DOHH2 (cell line): Measurements from ENCODE around the gene DCDC2C.

Experiments used
- H3F3A ChIP-seq: fragments of 200-600 bp; sonication (generic), shearing (Covaris generic); 2 replicates; pipeline ENCODE4 v1.6.0; 2016; ENCODE audit warnings: antibody characterized with exemption, mild to moderate bottlenecking; ENCODE audit not compliant: control insufficient read depth, insufficient read depth
- H3K27ac ChIP-seq: fragments of 200-600 bp; sonication (generic); 2 replicates; pipeline ENCODE4 v1.5.1; 2014; ENCODE audit warnings: low read depth, mild to moderate bottlenecking, low read length, moderate library complexity
- H3K27me3 ChIP-seq: fragments of 200-600 bp; sonication (generic); 2 replicates; pipeline ENCODE4 v1.6.1; 2014; ENCODE audit warnings: mild to moderate bottlenecking, low read length, mixed read lengths; ENCODE audit not compliant: control insufficient read depth
- H3K36me3 ChIP-seq: fragments of 200-600 bp; sonication (generic); 2 replicates; pipeline ENCODE4 v1.6.1; 2014; ENCODE audit warnings: mild to moderate bottlenecking, low read length, moderate library complexity, mixed read lengths; ENCODE audit not compliant: control insufficient read depth
- H3K4me1 ChIP-seq: fragments of 200-600 bp; sonication (generic); 2 replicates; pipeline ENCODE4 v1.6.1; 2014; ENCODE audit warnings: mild to moderate bottlenecking, low read length, mixed read lengths; ENCODE audit not compliant: control insufficient read depth
- H3K4me2 ChIP-seq: fragments of 200-600 bp; sonication (generic); 2 replicates; pipeline ENCODE4 v1.6.0; 2014; ENCODE audit warnings: mild to moderate bottlenecking, low read length, moderate library complexity
- H3K4me3 ChIP-seq: fragments of 200-600 bp; sonication (generic); 2 replicates; pipeline ENCODE4 v1.5.1; 2014; ENCODE audit warnings: mild to moderate bottlenecking, low read length, mixed read lengths
- H3K79me2 ChIP-seq: fragments of 200-600 bp; sonication (generic); 2 replicates; pipeline ENCODE4 v1.6.1; 2014; ENCODE audit warnings: mild to moderate bottlenecking, low read length, mixed read lengths; ENCODE audit not compliant: control insufficient read depth
- H3K9me2 ChIP-seq: fragments of 200-600 bp; sonication (generic); replicated peaks from 2 replicates; pipeline ENCODE4 v1.6.1; 2014; ENCODE audit warnings: mild to moderate bottlenecking, low read length, mixed read lengths; ENCODE audit not compliant: control insufficient read depth
- H3K9me3 ChIP-seq: fragments of 200-600 bp; sonication (generic); 2 replicates; pipeline ENCODE4 v1.6.1; 2014; ENCODE audit warnings: antibody characterized with exemption, low read length, mixed read lengths; ENCODE audit not compliant: control insufficient read depth, insufficient read depth
- H4K20me1 ChIP-seq: fragments of 200-600 bp; sonication (generic); 2 replicates; pipeline ENCODE4 v1.6.0; 2014; ENCODE audit warnings: low read depth, mild to moderate bottlenecking, antibody characterized with exemption, low read length, moderate library complexity; ENCODE audit not compliant: control insufficient read depth, insufficient read depth
- CTCF ChIP-seq: fragments of 200-600 bp; sonication (generic); IDR thresholded peaks from one replicate; pipeline ENCODE4 v1.5.1; 2014; ENCODE audit warnings: antibody characterized with exemption, mild to moderate bottlenecking, low read depth, low read length; ENCODE audit not compliant: poor library complexity, severe bottlenecking
- EZH2phosphoT487 ChIP-seq: fragments of 200-600 bp; sonication (generic); IDR thresholded peaks from 2 replicates; pipeline ENCODE4 v1.6.1; 2017; ENCODE audit warnings: borderline replicate concordance, mild to moderate bottlenecking, antibody characterized with exemption, low read length, moderate library complexity, mixed read lengths

DCDC2C gene

GRCh38 chr2:3730646-3731045 lies 27.3 kb downstream of the DCDC2C start:
- Histone ChIP-seq H3K9me3 (no peaks in the 10 kb centered on the region), H3K79me2 (no peaks in the 10 kb centered on the region), H3K27ac (no peak overlapping the region), H3K4me1 (no peaks in the 10 kb centered on the region), H4K20me1 (no peaks in the 10 kb centered on the region), H3K27me3 (peaks cover 7% of the 10 kb centered on the region; the same call in 1 of the 2 replicates), H3K4me3 (no peak overlapping the region), H3F3A (no peaks in the 10 kb centered on the region), H3K9me2 (no peaks in the 10 kb centered on the region), H3K36me3 (no peaks in the 10 kb centered on the region), H3K4me2 (no peak overlapping the region)
- no peak for TF ChIP-seq EZH2phosphoT487
- TF ChIP-seq CTCF = no peak

DNA sequence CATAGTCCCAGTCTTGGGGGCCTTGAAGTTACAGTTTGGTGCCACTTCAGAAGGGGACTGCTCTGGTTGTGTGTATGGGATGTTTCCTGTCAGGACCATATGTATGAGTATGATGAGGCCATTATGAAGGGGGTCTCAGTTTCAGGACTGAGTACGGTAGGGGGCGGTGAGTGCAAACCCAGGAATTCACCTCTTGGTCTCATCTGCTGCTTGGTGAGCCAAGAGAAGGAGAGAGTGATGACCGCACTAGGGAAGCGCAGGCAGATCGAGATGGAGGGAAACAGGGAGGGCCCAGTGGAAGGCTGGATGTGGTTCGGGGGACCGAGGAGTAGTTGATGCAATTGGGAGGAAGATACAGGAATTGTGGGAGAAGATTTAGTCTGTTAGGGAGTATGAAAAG lies 28.5 kb downstream of the DCDC2C start:
- Histone ChIP-seq H4K20me1 (no peaks in the 10 kb centered on the region), H3F3A (no peaks in the 10 kb centered on the region), H3K9me3 (no peaks in the 10 kb centered on the region), H3K4me2 (no peak overlapping the region), H3K9me2 (no peaks in the 10 kb centered on the region), H3K27me3 (peaks cover 7% of the 10 kb centered on the region; the same call in 1 of the 2 replicates), H3K27ac (no peak overlapping the region), H3K4me3 (no peak overlapping the region), H3K4me1 (no peaks in the 10 kb centered on the region), H3K36me3 (no peaks in the 10 kb centered on the region), H3K79me2 (no peaks in the 10 kb centered on the region)
- TF ChIP-seq EZH2phosphoT487 (no peak), CTCF (no peak)

GRCh38 chr2:3736112-3736511 lies 32.7 kb downstream of the DCDC2C start:
- Histone ChIP-seq H3K4me1 (no peaks in the 10 kb centered on the region), H3K4me3 (no peak overlapping the region), H3K4me2 (no peak overlapping the region), H3F3A (no peaks in the 10 kb centered on the region), H4K20me1 (no peaks in the 10 kb centered on the region), H3K79me2 (no peaks in the 10 kb centered on the region), H3K27ac (no peak overlapping the region), H3K36me3 (no peaks in the 10 kb centered on the region), H3K27me3 (0 out of 2 replicates have a peak, but pooled peaks cover under 1% of the 10 kb centered on the region), H3K9me2 (no peaks in the 10 kb centered on the region), H3K9me3 (no peaks in the 10 kb centered on the region)
- TF ChIP-seq CTCF (no peak), EZH2phosphoT487 (no peak)
